VCaP (cell line): ENCODE measurements around the gene ELAVL1.

Experiments used
- H3K27ac ChIP-seq: fragments of 450-650 bp; 2 replicates; pipeline ENCODE4 v1.5.1; 2017
- TF ChIP-seq, protein P1 (sequence below): fragments of 450-650 bp; conservative IDR thresholded peaks from 2 replicates; pipeline ENCODE4 v1.5.1; 2017; ENCODE audit warnings: mild to moderate bottlenecking, moderate library complexity

The ELAVL1 gene

DNA sequence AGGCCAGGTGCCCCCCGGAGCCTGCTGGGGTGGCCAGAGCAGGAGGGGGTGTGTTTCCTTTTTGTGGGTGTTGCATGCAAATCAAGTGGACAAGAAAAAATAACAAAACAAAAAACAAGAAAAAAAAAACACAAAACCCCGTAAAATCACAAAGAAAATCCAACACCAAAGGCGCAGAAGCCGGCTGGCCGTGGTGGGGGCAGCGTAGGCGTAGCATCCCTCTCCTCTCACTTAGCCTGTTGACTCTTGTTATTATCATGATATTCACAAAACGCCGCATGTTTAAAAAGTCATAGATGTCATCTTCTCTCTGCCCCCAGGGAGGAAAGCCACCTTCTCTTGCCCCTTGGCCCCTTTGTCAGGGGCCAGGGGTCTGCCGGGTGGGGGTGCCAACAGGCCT lies 91.8 kb downstream of the ELAVL1 start:
- TF ChIP-seq, protein P1, sequence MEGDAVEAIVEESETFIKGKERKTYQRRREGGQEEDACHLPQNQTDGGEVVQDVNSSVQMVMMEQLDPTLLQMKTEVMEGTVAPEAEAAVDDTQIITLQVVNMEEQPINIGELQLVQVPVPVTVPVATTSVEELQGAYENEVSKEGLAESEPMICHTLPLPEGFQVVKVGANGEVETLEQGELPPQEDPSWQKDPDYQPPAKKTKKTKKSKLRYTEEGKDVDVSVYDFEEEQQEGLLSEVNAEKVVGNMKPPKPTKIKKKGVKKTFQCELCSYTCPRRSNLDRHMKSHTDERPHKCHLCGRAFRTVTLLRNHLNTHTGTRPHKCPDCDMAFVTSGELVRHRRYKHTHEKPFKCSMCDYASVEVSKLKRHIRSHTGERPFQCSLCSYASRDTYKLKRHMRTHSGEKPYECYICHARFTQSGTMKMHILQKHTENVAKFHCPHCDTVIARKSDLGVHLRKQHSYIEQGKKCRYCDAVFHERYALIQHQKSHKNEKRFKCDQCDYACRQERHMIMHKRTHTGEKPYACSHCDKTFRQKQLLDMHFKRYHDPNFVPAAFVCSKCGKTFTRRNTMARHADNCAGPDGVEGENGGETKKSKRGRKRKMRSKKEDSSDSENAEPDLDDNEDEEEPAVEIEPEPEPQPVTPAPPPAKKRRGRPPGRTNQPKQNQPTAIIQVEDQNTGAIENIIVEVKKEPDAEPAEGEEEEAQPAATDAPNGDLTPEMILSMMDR: no peak
- no peak overlapping the region for H3K27ac ChIP-seq

DNA sequence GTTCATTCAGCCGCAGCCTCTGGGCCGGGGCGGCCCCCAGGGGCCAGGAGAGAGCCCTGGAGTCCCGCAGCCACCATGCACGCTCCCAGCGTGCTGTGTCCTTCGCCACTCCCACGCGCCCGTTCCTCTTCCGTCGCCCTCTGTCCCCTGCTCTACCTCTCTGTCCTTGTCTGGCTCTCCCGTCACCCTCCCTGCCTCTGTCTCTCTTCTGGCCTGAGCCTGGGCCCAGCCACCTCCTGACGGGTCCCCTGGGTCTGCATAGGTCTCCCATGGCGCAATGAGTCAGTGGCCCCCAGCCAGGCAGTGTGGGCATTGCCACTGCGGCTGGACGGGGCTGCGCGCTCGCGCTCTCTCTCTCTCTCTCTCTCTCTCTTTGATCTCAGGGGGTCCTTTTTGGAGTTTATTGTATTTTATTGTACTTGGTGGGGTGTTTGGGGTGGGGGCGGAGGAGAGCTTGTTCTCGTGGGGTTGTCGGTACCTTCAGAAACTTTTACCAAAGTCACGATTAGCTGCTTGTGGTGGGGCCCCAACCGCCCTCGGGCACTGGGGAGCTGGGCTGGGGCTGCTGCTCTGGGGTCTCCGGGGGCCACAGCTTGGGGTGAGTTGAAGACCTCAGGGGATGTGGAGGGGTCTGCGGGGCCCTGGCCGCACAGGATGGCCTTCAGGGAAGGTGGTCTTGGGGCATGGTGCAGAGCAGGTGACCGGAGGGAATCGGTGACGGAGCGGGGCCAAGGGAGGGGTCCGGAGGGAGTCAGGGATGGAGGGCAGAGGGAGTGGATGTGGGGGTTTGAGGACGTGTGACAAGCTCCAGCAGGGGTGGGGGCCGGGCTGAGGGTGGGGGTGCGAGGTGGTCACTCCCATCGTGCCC lies 92.5 kb downstream of the ELAVL1 start:
- TF ChIP-seq, protein P1: no peak
- no peak overlapping the region for H3K27ac ChIP-seq

DNA sequence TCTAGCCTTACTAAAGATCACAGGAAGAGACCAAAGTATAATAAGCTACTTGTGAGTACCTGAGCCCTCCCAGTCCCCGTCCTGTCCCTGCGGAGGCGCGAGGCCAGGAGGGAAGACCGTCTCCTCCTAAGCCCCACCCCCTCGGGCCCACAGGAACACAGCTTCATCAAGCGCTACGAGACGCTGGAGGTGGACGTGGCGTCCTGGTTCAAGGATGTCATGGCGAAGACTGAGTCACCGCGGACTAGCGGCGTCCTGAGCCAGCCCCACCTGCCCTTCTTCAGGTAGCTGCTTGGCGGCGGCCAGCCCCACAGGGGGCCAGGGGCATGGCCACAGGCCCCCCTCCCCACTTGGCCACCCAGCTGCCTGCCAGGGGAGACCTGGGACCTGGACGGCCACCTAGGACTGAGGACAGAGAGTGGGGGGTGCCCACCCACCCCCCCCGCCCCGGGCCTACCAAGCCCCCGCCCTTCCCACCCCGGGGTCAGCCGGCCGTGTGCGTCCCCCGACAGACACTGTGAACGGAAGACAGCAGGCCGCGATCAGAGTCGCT lies 93.2 kb downstream of the ELAVL1 start:
- H3K27ac ChIP-seq: no peak overlapping the region
- TF ChIP-seq, protein P1: no peak

DNA sequence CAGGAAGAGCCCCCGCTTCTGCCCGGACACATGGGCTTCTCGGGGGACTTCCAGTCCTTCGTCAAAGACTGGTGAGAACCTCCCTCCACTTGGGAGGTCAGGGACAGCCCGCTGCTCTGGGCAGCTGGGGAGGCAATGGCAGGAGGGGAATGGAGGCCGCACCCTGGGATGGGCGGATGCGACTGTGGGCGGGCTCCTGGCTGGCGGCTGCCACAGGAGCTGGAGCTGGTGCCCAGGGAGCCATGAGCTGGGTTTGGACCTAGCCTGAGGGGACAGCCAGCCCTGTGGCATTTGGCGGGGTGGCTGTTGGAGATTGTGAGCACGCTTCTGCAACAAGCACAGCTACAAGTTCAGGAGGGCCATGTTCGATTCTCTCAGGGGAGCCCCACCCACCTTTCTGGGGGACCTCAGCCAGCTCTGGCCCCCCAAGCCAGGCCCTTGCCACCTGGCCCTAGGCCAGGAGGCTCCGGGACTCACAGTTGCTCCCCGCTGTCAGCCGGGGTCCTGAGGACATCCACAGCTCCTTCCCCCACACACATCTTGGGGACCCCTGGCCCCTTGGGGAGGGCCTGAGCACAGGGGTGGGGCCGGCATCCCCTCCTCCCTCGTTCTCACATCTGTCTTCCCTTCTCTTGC lies 93.8 kb downstream of the ELAVL1 start:
- TF ChIP-seq, protein P1: no peak
- no peak overlapping the region for H3K27ac ChIP-seq

DNA sequence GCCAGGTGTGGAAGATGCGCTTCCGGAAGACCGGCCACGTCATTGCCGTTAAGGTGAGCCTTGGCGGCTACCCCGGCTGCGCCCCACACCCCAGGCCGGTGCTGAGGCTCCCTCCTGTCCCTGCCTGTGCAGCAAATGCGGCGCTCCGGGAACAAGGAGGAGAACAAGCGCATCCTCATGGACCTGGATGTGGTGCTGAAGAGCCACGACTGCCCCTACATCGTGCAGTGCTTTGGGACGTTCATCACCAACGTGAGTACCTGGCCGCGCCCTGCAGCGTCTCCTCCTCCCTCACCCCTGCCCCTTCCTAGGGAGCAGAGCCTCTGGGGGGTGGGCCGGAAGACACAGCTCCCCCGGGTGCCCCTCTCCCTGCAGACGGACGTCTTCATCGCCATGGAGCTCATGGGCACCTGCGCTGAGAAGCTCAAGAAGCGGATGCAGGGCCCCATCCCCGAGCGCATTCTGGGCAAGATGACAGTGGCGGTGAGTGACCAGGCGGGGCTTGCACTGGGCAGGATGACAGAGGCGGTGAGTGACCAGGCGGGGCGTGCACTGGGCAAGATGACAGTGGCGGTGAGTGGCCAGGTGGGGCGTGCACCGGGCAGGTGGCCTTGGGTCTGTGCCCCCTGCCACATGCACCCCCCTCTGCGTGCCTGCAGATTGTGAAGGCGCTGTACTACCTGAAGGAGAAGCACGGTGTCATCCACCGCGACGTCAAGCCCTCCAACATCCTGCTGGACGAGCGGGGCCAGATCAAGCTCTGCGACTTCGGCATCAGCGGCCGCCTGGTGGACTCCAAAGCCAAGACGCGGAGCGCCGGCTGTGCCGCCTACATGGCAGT lies 94.9 kb downstream of the ELAVL1 start:
- TF ChIP-seq, protein P1: no peak
- H3K27ac ChIP-seq: no peak overlapping the region

DNA sequence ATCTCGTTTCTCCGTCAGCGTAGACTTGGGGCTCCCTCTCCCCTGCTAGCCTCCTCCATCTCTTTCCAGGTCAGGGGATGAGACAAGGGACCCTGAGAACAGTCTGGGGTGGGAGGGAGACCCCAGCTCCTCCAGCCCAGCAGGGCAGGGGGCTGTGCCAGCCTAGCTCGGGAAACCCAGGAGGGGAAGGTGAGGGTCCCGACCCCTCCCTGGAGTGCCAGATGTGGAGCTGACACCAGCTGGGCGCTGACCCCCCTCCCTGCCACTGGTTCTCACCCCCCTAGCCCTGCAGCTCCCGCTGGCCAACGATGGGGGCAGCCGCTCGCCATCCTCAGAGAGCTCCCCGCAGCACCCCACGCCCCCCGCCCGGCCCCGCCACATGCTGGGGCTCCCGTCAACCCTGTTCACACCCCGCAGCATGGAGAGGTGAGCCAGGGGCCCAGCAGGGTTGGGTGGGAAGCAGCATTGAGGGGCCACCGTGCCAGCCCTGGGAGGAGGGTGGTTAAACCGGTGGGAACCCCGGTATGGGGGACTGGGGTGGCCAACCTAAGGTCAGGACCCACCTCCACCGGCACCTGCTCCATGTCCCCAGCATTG lies 95.9 kb downstream of the ELAVL1 start:
- TF ChIP-seq, protein P1: no peak

More for the DNA sequence above, 95.9 kb downstream of the ELAVL1 start:
- H3K27ac ChIP-seq: no peak overlapping the region
